Measurements from ENCODE around the gene MAPT.
A peak's percentile ranks its signal among the peaks of the same experiment; 100 is the strongest.

Gene MAPT

GRCh38 chr17:46056800-46057304 is 162.5 kb downstream of the MAPT start:
- peaks cover 71% of the 10 kb centered on the region for H3K36me3 Mint-ChIP-seq (ENCODE audit: low read depth)
- peak overlapping the region in 1 of 3 experiments; percentile 62 for H3K27ac Mint-ChIP-seq
- no peaks in the 10 kb centered on the region for H3K27me3 Mint-ChIP-seq (ENCODE audit: low read depth)
- H3K4me3 Mint-ChIP-seq, result no peak overlapping the region
- no peaks in the 10 kb centered on the region for H3K9me3 Mint-ChIP-seq
- peaks cover 26% of the 10 kb centered on the region for H3K4me1 Mint-ChIP-seq
- no peak for TF ChIP-seq CTCF (IDR thresholded peaks at IDR 0.05; ENCODE audit: unreplicated experiment in 3 of 3)

DNA sequence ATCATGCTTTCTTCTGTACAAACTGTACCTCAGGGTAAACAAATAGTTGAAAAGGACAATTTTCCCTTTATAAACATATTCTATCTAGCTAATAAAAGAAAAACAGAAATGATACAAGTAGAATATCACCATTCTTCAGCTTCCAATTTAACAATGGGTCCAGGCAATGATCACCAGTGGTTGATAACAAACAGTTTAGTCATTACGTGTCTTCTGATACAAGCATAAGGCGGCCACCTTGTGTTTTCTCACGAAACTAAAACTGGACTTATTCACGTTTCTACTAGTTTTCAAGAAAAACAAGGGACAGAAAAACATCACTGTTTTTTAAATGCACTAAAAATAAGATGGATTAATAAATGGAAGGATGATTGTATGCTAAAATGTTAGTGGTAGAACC is 163.0 kb downstream of the MAPT start:
- Mint-ChIP-seq H3K4me1 (peaks cover 24% of the 10 kb centered on the region), H3K27ac (peak overlapping the region in 2 of 3 experiments; percentile 62 to 87), H3K9me3 (no peaks in the 10 kb centered on the region), H3K4me3 (no peak overlapping the region), H3K36me3 (ENCODE audit: low read depth) (peaks cover 69% of the 10 kb centered on the region), H3K27me3 (ENCODE audit: low read depth) (no peaks in the 10 kb centered on the region)
- TF ChIP-seq CTCF (IDR thresholded peaks at IDR 0.05; ENCODE audit: unreplicated experiment in 3 of 3), result no peak

DNA sequence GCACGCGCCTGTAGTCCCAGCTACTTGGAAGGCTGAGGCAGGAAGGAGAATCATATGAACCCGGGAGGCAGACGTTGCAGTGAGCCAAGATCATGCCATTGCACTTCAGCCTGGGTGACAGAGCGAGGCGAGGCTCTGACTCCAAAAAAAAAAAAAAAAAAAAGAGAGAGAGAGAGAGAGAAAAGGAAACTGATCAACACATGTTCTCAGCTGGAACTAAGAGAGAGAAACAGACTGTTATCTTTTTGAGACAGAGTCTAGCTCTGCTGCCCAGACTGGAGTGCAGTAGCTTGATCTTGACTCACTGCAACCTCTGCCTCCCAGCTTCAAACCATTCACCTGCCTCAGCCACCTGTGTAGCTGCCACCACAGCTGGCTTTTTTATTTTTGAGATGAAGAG is 165.1 kb downstream of the MAPT start:
- peaks cover 28% of the 10 kb centered on the region for H3K4me1 Mint-ChIP-seq
- H3K4me3 Mint-ChIP-seq, result no peak overlapping the region
- peaks cover 68% of the 10 kb centered on the region for H3K36me3 Mint-ChIP-seq (ENCODE audit: low read depth)
- peak overlapping the region in 1 of 3 experiments; percentile 87 for H3K27ac Mint-ChIP-seq
- no peaks in the 10 kb centered on the region for H3K27me3 Mint-ChIP-seq (ENCODE audit: low read depth)
- TF ChIP-seq CTCF (IDR thresholded peaks at IDR 0.05; ENCODE audit: unreplicated experiment in 3 of 3), result no peak
- no peaks in the 10 kb centered on the region for H3K9me3 Mint-ChIP-seq

GRCh38 chr17:46060461-46060860 is 166.1 kb downstream of the MAPT start:
- Mint-ChIP-seq H3K4me1 (peaks cover 31% of the 10 kb centered on the region), H3K4me3 (no peak overlapping the region), H3K27ac (peak overlapping the region in 1 of 3 experiments; percentile 53), H3K36me3 (ENCODE audit: low read depth) (peaks cover 69% of the 10 kb centered on the region), H3K27me3 (ENCODE audit: low read depth) (no peaks in the 10 kb centered on the region), H3K9me3 (no peaks in the 10 kb centered on the region)
- TF ChIP-seq CTCF (IDR thresholded peaks at IDR 0.05; ENCODE audit: unreplicated experiment in 3 of 3), result no peak

DNA sequence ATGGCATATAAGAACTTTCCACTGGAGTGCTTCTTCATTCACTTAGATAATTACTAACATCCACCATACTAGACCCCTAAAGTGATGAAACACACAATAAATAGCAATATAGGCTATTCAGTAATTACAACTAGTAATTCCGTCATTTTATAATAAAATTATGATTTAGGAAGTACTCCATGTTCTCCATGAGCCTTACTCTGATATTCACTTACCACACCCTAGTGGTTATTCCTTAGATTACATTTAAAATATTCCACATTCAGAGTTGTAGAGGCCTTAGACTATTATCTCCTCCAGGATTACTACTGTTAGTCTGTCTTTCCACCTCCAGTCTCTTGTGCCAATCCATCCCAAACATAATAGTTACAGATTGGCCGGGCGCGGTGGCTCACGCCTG is 167.1 kb downstream of the MAPT start:
- Mint-ChIP-seq H3K27me3 (ENCODE audit: low read depth) (no peaks in the 10 kb centered on the region), H3K4me3 (no peak overlapping the region), H3K4me1 (peaks cover 29% of the 10 kb centered on the region), H3K9me3 (no peaks in the 10 kb centered on the region), H3K36me3 (ENCODE audit: low read depth) (peaks cover 75% of the 10 kb centered on the region), H3K27ac (peak overlapping the region in 1 of 3 experiments; percentile 26)
- peak in 1 of 3 experiments; percentile 22 for TF ChIP-seq CTCF (IDR thresholded peaks at IDR 0.05; ENCODE audit: unreplicated experiment in 3 of 3)

GRCh38 chr17:46063241-46063640 is 168.9 kb downstream of the MAPT start:
- Mint-ChIP-seq H3K36me3 (ENCODE audit: low read depth) (peaks cover 78% of the 10 kb centered on the region), H3K4me3 (no peak overlapping the region), H3K27ac (peak overlapping the region in 2 of 3 experiments; percentile 27 to 41), H3K4me1 (peaks cover 13% of the 10 kb centered on the region), H3K9me3 (no peaks in the 10 kb centered on the region), H3K27me3 (ENCODE audit: low read depth) (no peaks in the 10 kb centered on the region)
- TF ChIP-seq CTCF (IDR thresholded peaks at IDR 0.05; ENCODE audit: unreplicated experiment in 3 of 3), result no peak
